Kidney (tissue), 14 donors: ENCODE measurements around the gene BACE1-AS. TPM values are rescaled to one million over a fixed set of nuclear protein-coding genes. Genes with fewer than 3 reads are reported as not detected.
"Not testable (repeated sequence)": the region's sequence is repeated elsewhere in the genome, so short reads cannot be mapped to it uniquely, and the experiment has no call there.

ENCODE experiments used
- DNase-seq, 5 donors: peaks; one replicate each; pipeline ENCODE4 v3.0.0-alpha.2; 2013 to 2020
- FAIRE-seq: peaks from 2 replicates; lab custom pipeline; 2012; peaks lifted over from hg19 to GRCh38; lab: Jason Lieb, UNC
- H3K27ac ChIP-seq, 2 donors: one replicate each; pipeline ENCODE4 v1.7.0; 2013; ENCODE audit warnings: low read depth in 2 of 2, low read length in 2 of 2, inconsistent platforms in 1 of 2
- H3K27me3 ChIP-seq: one replicate; pipeline ENCODE4 v1.7.1; 2013; ENCODE audit warnings: low read length, inconsistent platforms; ENCODE audit not compliant: control insufficient read depth, insufficient read depth
- H3K36me3 ChIP-seq, 3 donors: one replicate each; pipeline versions ENCODE4 v1.7.0 to v1.7.1; 2013; ENCODE audit warnings: low read length in 3 of 3, control low read depth in 1 of 3, inconsistent platforms in 1 of 3; ENCODE audit not compliant: insufficient read depth in 3 of 3, control insufficient read depth in 2 of 3
- H3K4me1 ChIP-seq, 3 donors: one replicate each; pipeline versions ENCODE4 v1.7.0 to v1.7.1; 2013; ENCODE audit warnings: low read length in 3 of 3, inconsistent platforms in 1 of 3, low read depth in 1 of 3; ENCODE audit not compliant: control insufficient read depth in 2 of 3, insufficient read depth in 2 of 3
- H3K4me3 ChIP-seq, 3 donors: one replicate each; pipeline versions ENCODE4 v1.7.0 to v1.8.1; 2013; ENCODE audit warnings: low read length in 3 of 3, control low read depth in 1 of 3, inconsistent platforms in 1 of 3
- H3K9ac ChIP-seq, 3 donors: one replicate each; pipeline versions ENCODE4 v1.7.0 to v1.7.1; 2013; ENCODE audit warnings: low read length in 3 of 3, control low read depth in 1 of 3, inconsistent platforms in 1 of 3
- H3K9me3 ChIP-seq, 3 donors: one replicate each; pipeline versions ENCODE4 v1.7.0 to v1.7.1; 2013; ENCODE audit warnings: low read length in 3 of 3, control low read depth in 1 of 3, inconsistent platforms in 1 of 3; ENCODE audit not compliant: control insufficient read depth in 2 of 3, insufficient read depth in 1 of 3
- intact Hi-C: fragments of 100-400 bp; cut with DNase I; formaldehyde crosslinking; loops from one replicate; pipeline ENCODE4 v1.11.1; 2022
- polyA plus RNA-seq: library from polyadenylated mRNA; stranded (reverse); fragments of 350-450 nt; fragmentation: Illumina TruSeq; extraction: RNeasy Lipid Tissue Mini Kit (QIAGEN cat#74804); gene quantifications from one replicate; pipeline ENCODE4 v1.2.3, GENCODE V29; 2014; ENCODE audit warnings: low read depth, low replicate concordance; ENCODE audit not compliant: insufficient read depth
- total RNA-seq: library from RNA; stranded (reverse); fragmentation: NEBNext Ultra II Directional; extraction: Animal tissue kit (Norgen Biotek cat#: 25700); gene quantifications from one replicate; pipeline ENCODE4 v1.2.1, GENCODE V29; 2021
- TF ChIP-seq, protein P1 (sequence below): IDR thresholded peaks from 3 replicates; pipeline ENCODE4 v1.5.1; 2012; ENCODE audit warnings: mild to moderate bottlenecking, moderate library complexity, borderline replicate concordance; ENCODE audit not compliant: insufficient read depth; ENCODE audit errors: extremely low read depth
- donor health status: control.
- donor health status: control.
- donor health status: control.
- donor health status: control.
- donor health status: control.
- donor health status: DM: yes; HTN: yes; CAD: no.
- donor health status: Normal renal cell carcinoma (clear cell type).

BACE1-AS gene
- total and polyA plus RNA-seq, 2 donors from 2014 or later = 8.0 to 8.9 TPM

DNA sequence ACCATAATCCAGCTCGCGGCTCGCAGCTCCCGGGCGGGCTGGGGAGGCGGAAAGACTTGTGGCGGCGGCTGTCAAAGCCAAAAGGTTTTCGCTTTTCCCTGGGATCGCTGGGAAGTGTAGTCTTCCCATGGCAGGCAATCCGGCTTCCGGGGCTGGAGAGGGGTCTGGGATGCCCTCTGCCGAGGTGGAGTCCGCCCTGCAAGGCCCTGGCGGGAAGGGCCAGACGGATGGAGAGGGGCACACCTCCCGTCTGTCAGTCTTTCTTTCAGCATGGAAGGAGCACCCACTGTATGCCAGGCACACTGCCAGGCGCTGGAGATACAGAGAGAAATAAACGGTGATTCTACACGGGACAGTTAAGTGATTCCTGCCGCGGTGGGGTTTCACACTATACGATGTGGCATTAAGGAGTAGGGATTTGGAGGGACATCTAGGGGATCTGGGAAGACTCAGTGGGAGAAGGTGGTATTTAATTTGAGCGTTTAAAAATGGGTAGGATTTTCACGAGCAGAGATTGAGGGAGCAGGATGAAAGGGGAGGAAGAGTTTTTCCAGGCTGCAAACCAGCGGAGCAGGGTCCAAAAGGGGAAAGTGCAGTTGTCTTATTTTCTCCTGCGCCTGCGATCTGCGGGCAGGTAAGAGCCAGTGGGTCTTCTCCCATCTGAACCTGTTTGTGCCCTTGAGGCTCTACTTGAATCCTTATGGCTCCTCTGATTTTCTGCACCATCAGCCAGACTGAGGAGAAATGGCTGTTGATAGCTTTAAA lies 25.2 kb downstream of the BACE1-AS start, which contains the start of gene BACE1:
Gene BACE1, minus strand, starts transcription at position 60 of the 765 bp plus-strand sequence. CDS start 461 bp downstream, outside the sequence.
- Histone ChIP-seq H3K36me3 (no peaks in the 10 kb centered on the region), H3K27ac (no peak within 1 kb of the TSS), H3K27me3 (no peaks in the 10 kb centered on the region), H3K4me3 (peak within 1 kb of the TSS; percentile 67 to 81 (median 76)), H3K4me1 (peaks cover 0 to 15% (median 3%) of the 10 kb centered on the region in 3 donors), H3K9me3 (no peaks in the 10 kb centered on the region), H3K9ac (peak within 1 kb of the TSS; percentile 57 to 67 (median 58))
- intact Hi-C loops = no loop called here
- TF ChIP-seq, protein P1, sequence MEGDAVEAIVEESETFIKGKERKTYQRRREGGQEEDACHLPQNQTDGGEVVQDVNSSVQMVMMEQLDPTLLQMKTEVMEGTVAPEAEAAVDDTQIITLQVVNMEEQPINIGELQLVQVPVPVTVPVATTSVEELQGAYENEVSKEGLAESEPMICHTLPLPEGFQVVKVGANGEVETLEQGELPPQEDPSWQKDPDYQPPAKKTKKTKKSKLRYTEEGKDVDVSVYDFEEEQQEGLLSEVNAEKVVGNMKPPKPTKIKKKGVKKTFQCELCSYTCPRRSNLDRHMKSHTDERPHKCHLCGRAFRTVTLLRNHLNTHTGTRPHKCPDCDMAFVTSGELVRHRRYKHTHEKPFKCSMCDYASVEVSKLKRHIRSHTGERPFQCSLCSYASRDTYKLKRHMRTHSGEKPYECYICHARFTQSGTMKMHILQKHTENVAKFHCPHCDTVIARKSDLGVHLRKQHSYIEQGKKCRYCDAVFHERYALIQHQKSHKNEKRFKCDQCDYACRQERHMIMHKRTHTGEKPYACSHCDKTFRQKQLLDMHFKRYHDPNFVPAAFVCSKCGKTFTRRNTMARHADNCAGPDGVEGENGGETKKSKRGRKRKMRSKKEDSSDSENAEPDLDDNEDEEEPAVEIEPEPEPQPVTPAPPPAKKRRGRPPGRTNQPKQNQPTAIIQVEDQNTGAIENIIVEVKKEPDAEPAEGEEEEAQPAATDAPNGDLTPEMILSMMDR = peak; percentile 23
- peak; percentile 89 to 96 (median 92) for DNase-seq
- FAIRE-seq = no peak

DNA sequence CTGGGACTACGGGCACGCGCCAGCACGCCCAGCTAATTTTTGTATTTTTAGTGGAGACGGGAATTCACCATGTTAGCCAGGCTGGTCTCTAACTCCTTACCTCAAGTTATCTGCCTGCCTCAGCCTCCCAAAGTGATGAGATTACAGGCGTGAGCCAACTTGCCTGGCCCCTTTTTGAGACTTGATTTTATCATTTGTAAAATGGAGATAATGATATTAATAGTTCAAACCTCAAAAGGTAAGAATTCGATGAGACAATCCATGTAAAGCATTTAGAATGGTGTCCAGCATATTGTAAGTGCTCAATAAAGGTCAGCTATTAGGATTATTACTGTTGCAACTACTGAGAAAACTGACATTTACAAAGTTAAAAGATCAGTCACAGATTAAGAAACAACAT lies 27.6 kb downstream of the BACE1-AS start:
- Histone ChIP-seq H3K4me3 (no peak overlapping the region), H3K27ac (no peak overlapping the region), H3K36me3 (no peaks in the 10 kb centered on the region), H3K4me1 (peaks cover 0 to 15% (median 3%) of the 10 kb centered on the region in 3 donors), H3K9ac (no peak overlapping the region), H3K9me3 (no peaks in the 10 kb centered on the region), H3K27me3 (no peaks in the 10 kb centered on the region)
- TF ChIP-seq, protein P1 = no peak
- no peak for DNase-seq
- intact Hi-C loops = no loop called here
- no peak for FAIRE-seq

DNA sequence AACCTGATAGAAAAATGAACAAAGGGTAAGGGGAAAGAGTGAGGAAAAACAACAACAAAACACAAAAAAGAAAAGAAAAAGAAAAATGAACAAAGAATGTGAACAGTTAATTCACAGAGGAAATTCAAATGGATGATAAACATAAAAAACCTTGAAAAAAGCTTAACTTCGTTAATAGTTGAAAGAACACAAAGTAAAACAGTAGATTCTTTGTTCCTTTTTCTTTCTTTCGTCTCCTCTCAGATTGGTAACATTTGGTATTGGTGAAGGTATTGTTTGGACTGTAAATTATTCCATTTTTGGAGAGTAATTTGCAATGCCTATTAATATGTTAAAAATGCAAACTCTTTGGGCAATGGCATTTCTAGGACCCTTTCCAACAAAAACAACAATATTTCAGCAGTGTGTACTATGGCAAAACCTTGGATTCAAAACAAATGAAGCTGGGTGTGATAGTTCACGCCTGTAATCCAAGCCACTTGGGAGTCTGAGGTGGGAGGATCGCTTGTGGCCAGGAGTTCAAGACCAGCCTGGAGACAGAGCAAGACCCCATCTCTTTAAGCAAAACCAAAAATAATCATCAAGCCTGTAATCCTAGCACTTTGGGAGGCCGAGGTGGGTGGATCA lies 28.2 kb downstream of the BACE1-AS start:
- FAIRE-seq (no peak), DNase-seq (no peak)
- H3K4me3 ChIP-seq = no peak overlapping the region
- intact Hi-C loops = no loop called here
- TF ChIP-seq, protein P1 = no peak
- no peak overlapping the region for H3K27ac ChIP-seq
- H3K9me3 ChIP-seq = no peaks in the 10 kb centered on the region
- H3K4me1 ChIP-seq = peaks cover 0 to 12% (median 3%) of the 10 kb centered on the region in 3 donors
- no peaks in the 10 kb centered on the region for H3K36me3 ChIP-seq
- no peaks in the 10 kb centered on the region for H3K27me3 ChIP-seq
- no peak overlapping the region for H3K9ac ChIP-seq

DNA sequence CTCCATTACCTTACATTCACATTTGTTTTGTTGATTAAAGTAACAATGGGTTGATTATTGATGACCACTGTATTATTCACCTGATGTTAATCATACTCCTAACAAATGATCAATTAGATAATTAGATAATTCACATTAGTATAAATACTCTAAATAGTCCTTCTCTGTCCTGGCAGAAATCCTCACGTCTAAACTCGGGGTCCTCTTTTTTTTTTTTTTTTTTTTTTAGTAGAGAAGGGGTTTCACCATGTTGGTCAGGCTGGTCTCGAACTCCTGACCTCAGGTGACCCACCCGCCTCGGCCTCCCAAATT lies 36.1 kb downstream of the BACE1-AS start:
- Histone ChIP-seq H3K4me1 (peaks cover 3 to 11% (median 6%) of the 10 kb centered on the region in 3 donors), H3K9ac (peak overlapping the region in 1 of 3 donors; percentile 56), H3K4me3 (peak overlapping the region; percentile 84 to 85 (median 85))
- H3K9me3 ChIP-seq, intact Hi-C loops, H3K27me3 ChIP-seq, H3K27ac ChIP-seq, DNase-seq, H3K36me3 ChIP-seq, FAIRE-seq: not testable (repeated sequence)
